B cell (primary cell): ENCODE results near the gene CXXC5. TPM values are rescaled to one million over a fixed set of nuclear protein-coding genes. Genes with fewer than 3 reads are reported as not detected.
A peak's percentile ranks its signal among the peaks of the same experiment; 100 is the strongest.

Experiments used
- ATAC-seq: fragments of 200-7000 bp; cut with Tn5 transposase; one replicate; pipeline ENCODE4 v1.10.0; 2021; ENCODE audit warnings: low read depth, mild to moderate bottlenecking, moderate number of reproducible peaks, moderate library complexity
- CTCF ChIA-PET: fragments of 350-600 bp; sonication (Branson Sonifier 250); formaldehyde crosslinking; loops from one replicate; lab custom pipeline; 2021; ENCODE audit warnings: antibody characterized with exemption, inconsistent platforms; lab: Charles Lee
- POLR2A ChIA-PET: fragments of 350-600 bp; sonication (Branson Sonifier 250); formaldehyde crosslinking; loops from one replicate; lab custom pipeline; 2021; ENCODE audit warnings: antibody characterized with exemption; lab: Charles Lee
- DNase-seq: peaks from one replicate; pipeline ENCODE4 v3.0.0; 2013
- H2AFZ ChIP-seq: 2 replicates; pipeline ENCODE4 v1.6.1; 2012; ENCODE audit warnings: mild to moderate bottlenecking, low read depth, low read length; ENCODE audit not compliant: insufficient read depth, poor library complexity, severe bottlenecking
- H3K27ac ChIP-seq, 2 donors: 1 replicate in 1 of 2; 2 replicates in 1 of 2; pipeline ENCODE4 v1.5.1; 2012 to 2013; ENCODE audit warnings: low read length in 2 of 2, mild to moderate bottlenecking in 2 of 2, moderate library complexity in 1 of 2
- H3K27me3 ChIP-seq, 4 experiments: fragments of 200-600 bp in 1 of 4; sonication (generic) in 1 of 4; replicated peaks in 1 of 4; 1 replicate in 2 of 4; 2 replicates in 2 of 4; pipeline versions ENCODE4 v1.6.1 to v1.7.0; 2013 to 2016; ENCODE audit warnings: low read length in 3 of 4, mild to moderate bottlenecking in 2 of 4, mixed read lengths in 1 of 4, moderate library complexity in 1 of 4; ENCODE audit not compliant: insufficient read depth in 4 of 4, control insufficient read depth in 3 of 4; ENCODE audit errors: control extremely low read depth in 1 of 4
- H3K36me3 ChIP-seq, 2 experiments: replicated peaks in 1 of 2; 1 replicate in 1 of 2; 2 replicates in 1 of 2; pipeline versions ENCODE4 v1.6.1 to v1.7.1; 2013; ENCODE audit warnings: low read length in 1 of 2; ENCODE audit not compliant: insufficient read depth in 2 of 2, control insufficient read depth in 1 of 2; ENCODE audit errors: control extremely low read depth in 1 of 2, extremely low read depth in 1 of 2
- H3K4me1 ChIP-seq, 2 donors: fragments of 200-600 bp in 1 of 2; sonication (generic) in 1 of 2; 1 replicate in 1 of 2; 2 replicates in 1 of 2; pipeline versions ENCODE4 v1.5.1 to v1.6.1; 2013 to 2017; ENCODE audit warnings: low read length in 2 of 2; ENCODE audit not compliant: control insufficient read depth in 2 of 2, insufficient read depth in 2 of 2
- H3K4me2 ChIP-seq: replicated peaks from 2 replicates; pipeline ENCODE3; 2012; ENCODE audit warnings: mild to moderate bottlenecking, low read depth, low read length; ENCODE audit not compliant: poor library complexity, severe bottlenecking
- H3K4me3 ChIP-seq, 5 experiments: fragments of 200-600 bp in 1 of 5; sonication (generic) in 1 of 5; 1 replicate in 3 of 5; 2 replicates in 2 of 5; pipeline versions ENCODE4 v1.5.1 to v1.7.0; 2011 to 2016; ENCODE audit warnings: low read length in 4 of 5, mild to moderate bottlenecking in 4 of 5, low read depth in 2 of 5, control low read depth in 1 of 5, moderate library complexity in 1 of 5; ENCODE audit not compliant: insufficient read depth in 1 of 5; ENCODE audit errors: control extremely low read depth in 1 of 5, extremely low read depth in 1 of 5
- H3K79me2 ChIP-seq: fragments of 200-600 bp; sonication (generic); one replicate; pipeline ENCODE4 v1.6.0; 2016; ENCODE audit warnings: low read length; ENCODE audit not compliant: control insufficient read depth, insufficient read depth
- H3K9ac ChIP-seq: fragments of 200-600 bp; sonication (generic); 2 replicates; pipeline ENCODE4 v1.6.1; 2017; ENCODE audit warnings: mild to moderate bottlenecking, low read length, moderate library complexity
- H3K9me3 ChIP-seq, 3 donors: one replicate each; pipeline versions ENCODE4 v1.6.1 to v1.7.1; 2013; ENCODE audit warnings: low read length in 2 of 3; ENCODE audit not compliant: control insufficient read depth in 2 of 3, insufficient read depth in 1 of 3; ENCODE audit errors: control extremely low read depth in 1 of 3
- H4K20me1 ChIP-seq: 2 replicates; pipeline ENCODE4 v1.6.0; 2012; ENCODE audit warnings: mild to moderate bottlenecking, low read length; ENCODE audit not compliant: insufficient read depth, control insufficient read depth, poor library complexity, severe bottlenecking
- H3K27ac Mint-ChIP-seq: one replicate; pipeline ENCODE4 v1.8.0; 2021; ENCODE audit warnings: mixed read lengths
- H3K27me3 Mint-ChIP-seq: one replicate; pipeline ENCODE4 v1.8.0; 2021; ENCODE audit warnings: mixed read lengths
- H3K4me1 Mint-ChIP-seq: one replicate; pipeline ENCODE4 v1.8.0; 2021; ENCODE audit warnings: mixed read lengths
- H3K4me3 Mint-ChIP-seq: one replicate; pipeline ENCODE4 v1.8.0; 2021; ENCODE audit warnings: mixed read lengths
- H3K9me3 Mint-ChIP-seq: one replicate; pipeline ENCODE4 v1.8.0; 2022; ENCODE audit warnings: mixed read lengths; ENCODE audit not compliant: insufficient read depth
- CTCF ChIP-seq: fragments of 200-600 bp; IDR thresholded peaks from one replicate; pipeline ENCODE4 v1.8.0; 2022; ENCODE audit warnings: antibody characterized with exemption, mild to moderate bottlenecking
- EZH2 ChIP-seq: IDR thresholded peaks from 2 replicates; pipeline ENCODE4 v1.6.1; 2012; ENCODE audit warnings: borderline replicate concordance, low read depth, mild to moderate bottlenecking, moderate library complexity, low read length; ENCODE audit not compliant: insufficient read depth, poor library complexity, severe bottlenecking
- WGBS: methylation state at CpG from one replicate; pipeline ENCODE4 v1.1.5; 2013; ENCODE audit warnings: missing lambda C conversion rate; ENCODE audit not compliant: insufficient coverage; 5-methylcytosine and 5-hydroxymethylcytosine counted together
- intact Hi-C: fragments of 100-400 bp; cut with micrococcal nuclease; formaldehyde crosslinking; loops from one replicate; pipeline ENCODE4 v1.10.0; 2022
- polyA plus RNA-seq: library from polyadenylated mRNA; depleted of rRNA; stranded (reverse); fragments of >200 nt; gene quantifications from 2 replicates; pipeline ENCODE4 v1.2.3, GENCODE V29; 2012
- total RNA-seq, 2 donors: library from RNA; stranded (reverse); fragments of 120-200 nt in 1 of 2; gene quantifications; 1 replicate in 1 of 2; 2 replicates in 1 of 2; pipeline versions ENCODE4 v1.2.3 to v1.2.4, GENCODE V29; 2013 to 2022

The CXXC5 gene
- total and polyA plus RNA-seq, 2 donors (not counting 1 experiment from before 2014, with no cell fraction given), result 126 to 143 TPM

- H3K9me3 Mint-ChIP-seq, result no peaks in the 10 kb centered on the region
- ATAC-seq, result no peak
- intact Hi-C loops, result no loop called here
- no peaks in the 10 kb centered on the region for H3K9me3 ChIP-seq
- peaks cover 23 to 42% of the 10 kb centered on the region in 2 donors for H3K4me1 ChIP-seq
- H3K79me2 ChIP-seq, result peaks cover 90% of the 10 kb centered on the region
- H3K36me3 ChIP-seq, result peaks cover 0 to 69% of the 10 kb centered on the region in 2 experiments
- H3K27ac ChIP-seq, result peak overlapping the region in 1 of 2 donors; percentile 52
- no peak overlapping the region for H2AFZ ChIP-seq
- H3K4me1 Mint-ChIP-seq, result peaks cover 57% of the 10 kb centered on the region
- no peak overlapping the region for H3K4me3 Mint-ChIP-seq
- no peak overlapping the region for H3K4me2 ChIP-seq
- H3K4me3 ChIP-seq, result no peak overlapping the region
- TF ChIP-seq CTCF, result no peak
- no peak for TF ChIP-seq EZH2
- no peaks in the 10 kb centered on the region for H3K27me3 Mint-ChIP-seq
- no peak overlapping the region for H3K9ac ChIP-seq
- WGBS, result 92% methylated on average over 12 of the region's 22 CpGs
- H3K27me3 ChIP-seq, result no peaks in the 10 kb centered on the region
- DNase-seq, result no peak
- H4K20me1 ChIP-seq, result peaks cover 96% of the 10 kb centered on the region
- ChIA-PET CTCF (interaction anchor here (1.2 to 1.7 kb wide), 4 partner anchors 11 to 26 kb away, joined by 3 to 5 read pairs (median 4); no protein-coding TSS in a partner anchor), POLR2A (interaction anchor here (0.6 to 1.5 kb wide), 2 partner anchors 11 kb away, joined by 3 to 6 read pairs; no protein-coding TSS in a partner anchor)
- H3K27ac Mint-ChIP-seq, result peak overlapping the region; percentile 82
Measured at GRCh38 chr5:139677736-139678613, 29.8 kb downstream of the CXXC5 start.
